HepG2 (cell line): ENCODE data around the gene SPACDR. TPM values are rescaled to one million over a fixed set of nuclear protein-coding genes. Genes with fewer than 3 reads are reported as not detected.

Experiments used
- ATAC-seq: fragments of 200-7000 bp; cut with Tn5 transposase; 3 replicates; pipeline ENCODE4 v1.9.1; 2020; ENCODE audit warnings: mild to moderate bottlenecking, moderate library complexity
- BruUV-seq: library from RNA; stranded (reverse); fragments of 400-500 nt; replicated peaks from 2 replicates; lab custom pipeline; 2021; lab: Mats Ljungman, UMichigan
- CTCF ChIA-PET: fragments of 300-600 bp; formaldehyde crosslinking; extraction: SDS; loops from one replicate; lab custom pipeline; 2021; ENCODE audit warnings: low total read pairs, inconsistent platforms, low intra/inter-chr PET ratio; lab: Yijun Ruan, JAX
- POLR2A ChIA-PET: fragments of 350-600 bp; sonication (Branson Sonifier 250); formaldehyde crosslinking; loops from one replicate; lab custom pipeline; 2020; ENCODE audit warnings: antibody characterized with exemption, inconsistent platforms; lab: Yijun Ruan, JAX
- DNase-seq: peaks from one replicate; pipeline ENCODE4 v3.0.0-alpha.2; 2015; ENCODE audit warnings: low spot score
- FAIRE-seq: peaks from 3 replicates; lab custom pipeline; 2011; peaks lifted over from hg19 to GRCh38; lab: Jason Lieb, UNC
- H2AFZ ChIP-seq: one replicate; pipeline ENCODE4 v1.6.1; 2011; ENCODE audit warnings: low read length, inconsistent platforms
- H3K27ac ChIP-seq: fragments of 300-600 bp; 3 replicates; pipeline ENCODE4 v1.8.0; 2011; ENCODE audit warnings: mixed run types, mild to moderate bottlenecking, mixed read lengths, low read length, inconsistent platforms; ENCODE audit not compliant: insufficient read depth; ENCODE audit errors: extremely low read length
- H3K27me3 ChIP-seq, 2 experiments: fragments of 200-600 bp in 1 of 2; 2 replicates in 1 of 2; 3 replicates in 1 of 2; pipeline versions ENCODE4 v1.6.0 to v1.8.0; 2011; ENCODE audit warnings: low read length in 2 of 2, mild to moderate bottlenecking in 2 of 2, moderate library complexity in 2 of 2, inconsistent platforms in 1 of 2; ENCODE audit not compliant: insufficient read depth in 2 of 2, control insufficient read depth in 1 of 2
- H3K36me3 ChIP-seq, 2 experiments: fragments of 200-600 bp in 1 of 2; replicated peaks in 1 of 2; 2 replicates in 1 of 2; 3 replicates in 1 of 2; pipeline versions ENCODE4 v1.5.1 to v1.8.0; 2011; ENCODE audit warnings: low read length in 2 of 2, inconsistent platforms in 1 of 2; ENCODE audit not compliant: insufficient read depth in 2 of 2, control insufficient read depth in 1 of 2
- H3K4me1 ChIP-seq: 2 replicates; pipeline ENCODE4 v1.5.1; 2012; ENCODE audit warnings: low read length, inconsistent platforms; ENCODE audit not compliant: insufficient read depth
- H3K4me2 ChIP-seq: 2 replicates; pipeline ENCODE4 v1.6.0; 2011; ENCODE audit warnings: low read depth, low read length, inconsistent platforms
- H3K4me3 ChIP-seq, 3 experiments: fragments of 200-600 bp in 1 of 3; sonication (generic), shearing (Covaris generic) in 1 of 3; replicated peaks in 1 of 3; 2 replicates each; pipeline ENCODE4 v1.5.1; 2011 to 2016; ENCODE audit warnings: low read length in 3 of 3, inconsistent platforms in 2 of 3, low read depth in 2 of 3, mild to moderate bottlenecking in 2 of 3, control low read depth in 1 of 3, mixed read lengths in 1 of 3; ENCODE audit not compliant: insufficient read depth in 1 of 3
- H3K79me2 ChIP-seq: one replicate; pipeline ENCODE4 v1.6.1; 2011; ENCODE audit warnings: low read length, inconsistent platforms; ENCODE audit not compliant: insufficient read depth
- H3K9ac ChIP-seq: 2 replicates; pipeline ENCODE4 v1.6.0; 2011; ENCODE audit warnings: mild to moderate bottlenecking, low read depth, low read length, inconsistent platforms; ENCODE audit not compliant: insufficient read depth
- H3K9me3 ChIP-seq: 2 replicates; pipeline ENCODE4 v1.5.1; 2012; ENCODE audit warnings: mild to moderate bottlenecking, low read length
- H4K20me1 ChIP-seq: 2 replicates; pipeline ENCODE4 v1.6.0; 2011; ENCODE audit warnings: inconsistent platforms, mild to moderate bottlenecking, low read length, moderate library complexity; ENCODE audit not compliant: insufficient read depth
- BRD4 ChIP-seq: sonication (generic); formaldehyde crosslinking; IDR thresholded peaks from 2 replicates; pipeline ENCODE4 v1.4.0; 2020; ENCODE audit warnings: missing genetic modification reagents
- CSRNP2 ChIP-seq: sonication (generic); formaldehyde crosslinking; conservative IDR thresholded peaks from 2 replicates; pipeline ENCODE4 v1.8.0; 2022; ENCODE audit warnings: low read depth, missing genetic modification reagents
- FOSL2 ChIP-seq: sonication (generic); formaldehyde crosslinking; IDR thresholded peaks from 2 replicates; pipeline ENCODE4 v1.4.0; 2020; ENCODE audit warnings: missing genetic modification reagents
- MED1 ChIP-seq: sonication (generic); formaldehyde crosslinking; IDR thresholded peaks from 2 replicates; pipeline ENCODE4 v1.4.0; 2020; ENCODE audit warnings: missing genetic modification reagents
- RBM22 ChIP-seq: fragments of 200-400 bp; formaldehyde crosslinking; optimal IDR thresholded peaks from 2 replicates; pipeline ENCODE3; 2017; ENCODE audit warnings: mild to moderate bottlenecking, low read length, moderate library complexity
- TFDP2 ChIP-seq: sonication (generic); formaldehyde crosslinking; IDR thresholded peaks from 2 replicates; pipeline ENCODE4 v1.4.0; 2020; ENCODE audit warnings: missing genetic modification reagents
- ZNF441 ChIP-seq: sonication (generic); formaldehyde crosslinking; IDR thresholded peaks from 2 replicates; pipeline ENCODE4 v1.7.0; 2021; ENCODE audit warnings: missing genetic modification reagents, borderline replicate concordance
- ZNF597 ChIP-seq: sonication (generic); formaldehyde crosslinking; IDR thresholded peaks from 2 replicates; pipeline ENCODE4 v1.5.0; 2020; ENCODE audit warnings: missing genetic modification reagents
- ZNF788 ChIP-seq: sonication (generic); formaldehyde crosslinking; IDR thresholded peaks from 2 replicates; pipeline ENCODE4 v1.5.0; 2020; ENCODE audit warnings: mild to moderate bottlenecking, missing genetic modification reagents, borderline replicate concordance
- WGBS: methylation state at CpG from one replicate; pipeline ENCODE4 v1.1.6; 2017; ENCODE audit warnings: low lambda C conversion rate; 5-methylcytosine and 5-hydroxymethylcytosine counted together
- in situ Hi-C: cut with HindIII; loops from 2 replicates; pipeline ENCODE4 v1.10.0; 2017; ENCODE audit warnings: low pct_unique_long_range_greater_than_20kb; ENCODE audit not compliant: extremely low pct_ligation_motif_present
- intact Hi-C: fragments of 100-400 bp; cut with micrococcal nuclease; formaldehyde crosslinking; loops from one replicate; pipeline ENCODE4 v1.10.0; 2022; ENCODE audit not compliant: unreplicated experiment
- polyA plus RNA-seq, 8 experiments: library from polyadenylated mRNA; depleted of rRNA in 3 of 8; stranded (reverse) in 7 of 8; unstranded in 1 of 8; fragments of >200 nt; fragmentation: Illumina TruSeq in 4 of 8; extraction: Trizol in 4 of 8; gene quantifications; 2 replicates each; pipeline versions ENCODE4 v1.2.1 to v1.2.3, GENCODE V29; 2011 to 2016; ENCODE audit warnings: low read depth in 4 of 8, missing spikeins in 1 of 8, mixed read lengths in 1 of 8; ENCODE audit not compliant: insufficient read depth in 1 of 8
- total RNA-seq, 5 experiments: library from RNA; depleted of rRNA; stranded (reverse); fragments of >200 nt; fragmentation: Illumina TruSeq; extraction: Trizol; gene quantifications; 2 replicates each; pipeline ENCODE4 v1.2.3, GENCODE V29; 2016; ENCODE audit warnings: low read depth in 1 of 5
- TF ChIP-seq, protein P1 (sequence below): sonication (generic); formaldehyde crosslinking; IDR thresholded peaks from 2 replicates; pipeline ENCODE4 v1.4.0; 2020; ENCODE audit warnings: low read depth, mild to moderate bottlenecking, missing genetic modification reagents

Gene SPACDR
- total and polyA plus RNA-seq, 2 of the 13 experiments (the other 11 are each of a cell fraction or from before 2014, with no cell fraction given) = 0.41 TPM; not detected in 1

DNA sequence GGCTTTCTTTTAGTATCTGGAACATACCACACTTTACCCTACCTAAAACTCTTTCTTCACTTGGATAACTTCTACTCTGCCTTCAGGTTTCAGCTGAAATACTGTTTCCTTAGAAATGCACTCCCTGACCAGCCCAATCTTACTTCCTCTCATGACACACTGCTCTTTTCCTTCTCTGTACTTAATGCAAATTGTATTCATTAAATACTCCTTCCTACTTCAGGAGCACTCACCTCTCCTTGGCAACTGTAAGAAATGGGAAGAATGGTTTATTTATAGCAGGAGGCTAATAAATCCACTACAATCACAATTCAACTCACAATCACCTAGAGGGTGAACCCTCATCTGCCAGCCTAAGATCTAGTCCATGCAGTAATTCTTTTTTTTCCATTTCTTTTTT, 50.7 kb downstream of the SPACDR start:
- Histone ChIP-seq H3K9ac (no peak overlapping the region), H4K20me1 (no peaks in the 10 kb centered on the region), H3K4me2 (no peak overlapping the region)
- in situ Hi-C loops = no loop called here
- no peak for TF ChIP-seq ZNF441 (CRISPR knock-in tag)
- TF ChIP-seq ZNF597 (CRISPR knock-in tag) = no peak
- no peak for TF ChIP-seq RBM22
- TF ChIP-seq MED1 = no peak
- TF ChIP-seq FOSL2 = no peak
- no peak for TF ChIP-seq BRD4
- no peak for TF ChIP-seq ZNF788 (CRISPR knock-in tag)
- TF ChIP-seq, all 625 proteins: peak for 0
- Histone ChIP-seq H3K36me3 (no peaks in the 10 kb centered on the region), H3K4me3 (no peak overlapping the region), H3K79me2 (no peaks in the 10 kb centered on the region), H3K4me1 (no peaks in the 10 kb centered on the region), H2AFZ (no peak overlapping the region), H3K27ac (no peak overlapping the region), H3K27me3 (no peaks in the 10 kb centered on the region; a peak in 2 of 5 replicates), H3K9me3 (no peaks in the 10 kb centered on the region)
- POLR2A ChIA-PET = interaction anchor here (1.3 kb wide), 1 partner anchor 16 kb away, joined by 3 read pairs; no protein-coding TSS in a partner anchor
- ATAC-seq (no peak), FAIRE-seq (no peak), DNase-seq (no peak)
- BruUV-seq = no TSS peak
- CTCF ChIA-PET = no interaction called here
- intact Hi-C loops = no loop called here

- Histone ChIP-seq H3K4me3 (no peak overlapping the region), H3K36me3 (no peaks in the 10 kb centered on the region), H3K27me3 (peaks cover 0 to 6% of the 10 kb centered on the region in 2 experiments; a peak in 4 of 5 replicates), H3K4me2 (no peak overlapping the region), H3K4me1 (no peaks in the 10 kb centered on the region), H3K27ac (no peak overlapping the region), H2AFZ (no peak overlapping the region), H3K9me3 (no peaks in the 10 kb centered on the region), H3K79me2 (no peaks in the 10 kb centered on the region), H3K9ac (no peak overlapping the region), H4K20me1 (no peaks in the 10 kb centered on the region)
- ChIA-PET POLR2A (no interaction called here), CTCF (no interaction called here)
- DNase-seq = no peak
- intact Hi-C loops (no loop called here), in situ Hi-C loops (no loop called here)
- no peak for FAIRE-seq
- BruUV-seq = no TSS peak
- no peak for ATAC-seq
- 61% methylated on average over 6 of the region's 6 CpGs for whole genome bisulfite sequencing
- TF ChIP-seq TFDP2 (CRISPR knock-in tag) = no peak
- TF ChIP-seq, protein P1, sequence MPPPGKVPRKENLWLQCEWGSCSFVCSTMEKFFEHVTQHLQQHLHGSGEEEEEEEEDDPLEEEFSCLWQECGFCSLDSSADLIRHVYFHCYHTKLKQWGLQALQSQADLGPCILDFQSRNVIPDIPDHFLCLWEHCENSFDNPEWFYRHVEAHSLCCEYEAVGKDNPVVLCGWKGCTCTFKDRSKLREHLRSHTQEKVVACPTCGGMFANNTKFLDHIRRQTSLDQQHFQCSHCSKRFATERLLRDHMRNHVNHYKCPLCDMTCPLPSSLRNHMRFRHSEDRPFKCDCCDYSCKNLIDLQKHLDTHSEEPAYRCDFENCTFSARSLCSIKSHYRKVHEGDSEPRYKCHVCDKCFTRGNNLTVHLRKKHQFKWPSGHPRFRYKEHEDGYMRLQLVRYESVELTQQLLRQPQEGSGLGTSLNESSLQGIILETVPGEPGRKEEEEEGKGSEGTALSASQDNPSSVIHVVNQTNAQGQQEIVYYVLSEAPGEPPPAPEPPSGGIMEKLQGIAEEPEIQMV (CRISPR knock-in tag) = no peak
- TF ChIP-seq CSRNP2 = no peak
- no peak for TF ChIP-seq ZNF597 (CRISPR knock-in tag)
These were observed 53.0 kb downstream of the SPACDR start for GRCh38 chr7:100411101-100411500.
